ENCODE measurements around the gene LAMTOR2. TPM values are rescaled to one million over a fixed set of nuclear protein-coding genes. Genes with fewer than 3 reads are reported as not detected.

The LAMTOR2 gene
- total RNA-seq, 1 experiment from 2014 or later = 49.4 TPM

DNA sequence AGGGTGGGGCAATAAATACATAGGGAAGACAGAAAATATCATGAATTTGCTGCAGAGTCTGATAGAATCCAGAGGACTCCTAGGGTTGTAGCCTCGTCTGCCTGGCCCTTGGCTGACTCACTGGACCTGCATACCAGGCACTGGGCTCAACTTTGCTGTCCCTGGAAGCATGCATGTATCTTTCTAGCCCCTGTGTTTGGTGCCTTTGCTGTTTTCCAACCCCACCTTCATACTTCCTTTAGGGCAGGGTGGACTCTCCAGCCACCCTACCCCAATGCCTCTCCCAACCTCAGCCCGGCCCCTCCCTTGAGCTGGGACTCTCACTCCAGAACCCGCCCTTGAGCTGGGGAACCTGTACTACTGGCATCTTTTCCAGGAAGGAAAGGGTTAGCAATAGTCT is 7.6 kb downstream of the LAMTOR2 start:
- Mint-ChIP-seq H3K9me3 (ENCODE audit: unreplicated experiment) (no peaks in the 10 kb centered on the region), H3K27me3 (ENCODE audit: insufficient read depth, unreplicated experiment) (no peaks in the 10 kb centered on the region), H3K36me3 (ENCODE audit: insufficient read depth, unreplicated experiment) (peaks cover 41% of the 10 kb centered on the region), H3K27ac (ENCODE audit: unreplicated experiment) (peak overlapping the region; percentile 98), H3K4me1 (ENCODE audit: low read depth, unreplicated experiment) (peaks cover 8% of the 10 kb centered on the region), H3K4me3 (ENCODE audit: unreplicated experiment) (peak overlapping the region; percentile 94)
- Histone ChIP-seq H3K36me3 (ENCODE audit: control insufficient read depth, insufficient read depth, low read length) (peaks cover 2% of the 10 kb centered on the region; the same call in 1 of the 2 replicates), H3K4me3 (ENCODE audit: low read depth, low read length) (peak overlapping the region; percentile 47), H3K27me3 (replicated peaks; ENCODE audit: control insufficient read depth, insufficient read depth, low read length) (no peaks in the 10 kb centered on the region), H3K4me1 (no peaks in the 10 kb centered on the region), H3K9me3 (no peaks in the 10 kb centered on the region)
- intact Hi-C loops (cut with micrococcal nuclease; ENCODE audit: unreplicated experiment) = no loop called here
- no TSS peak for BruUV-seq (replicated peaks)
- ChIA-PET CTCF (interaction anchor here (1.4 to 2.1 kb wide), 2 partner anchors 68 to 124 kb away, joined by 4 to 7 read pairs; no protein-coding TSS in a partner anchor), POLR2A (no interaction called here)
- TF ChIP-seq, protein P1, sequence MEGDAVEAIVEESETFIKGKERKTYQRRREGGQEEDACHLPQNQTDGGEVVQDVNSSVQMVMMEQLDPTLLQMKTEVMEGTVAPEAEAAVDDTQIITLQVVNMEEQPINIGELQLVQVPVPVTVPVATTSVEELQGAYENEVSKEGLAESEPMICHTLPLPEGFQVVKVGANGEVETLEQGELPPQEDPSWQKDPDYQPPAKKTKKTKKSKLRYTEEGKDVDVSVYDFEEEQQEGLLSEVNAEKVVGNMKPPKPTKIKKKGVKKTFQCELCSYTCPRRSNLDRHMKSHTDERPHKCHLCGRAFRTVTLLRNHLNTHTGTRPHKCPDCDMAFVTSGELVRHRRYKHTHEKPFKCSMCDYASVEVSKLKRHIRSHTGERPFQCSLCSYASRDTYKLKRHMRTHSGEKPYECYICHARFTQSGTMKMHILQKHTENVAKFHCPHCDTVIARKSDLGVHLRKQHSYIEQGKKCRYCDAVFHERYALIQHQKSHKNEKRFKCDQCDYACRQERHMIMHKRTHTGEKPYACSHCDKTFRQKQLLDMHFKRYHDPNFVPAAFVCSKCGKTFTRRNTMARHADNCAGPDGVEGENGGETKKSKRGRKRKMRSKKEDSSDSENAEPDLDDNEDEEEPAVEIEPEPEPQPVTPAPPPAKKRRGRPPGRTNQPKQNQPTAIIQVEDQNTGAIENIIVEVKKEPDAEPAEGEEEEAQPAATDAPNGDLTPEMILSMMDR (IDR thresholded peaks at IDR 0.05; ENCODE audit: insufficient read depth in 1 of 2, low read depth in 1 of 2, low read length in 1 of 2, severe bottlenecking in 1 of 2, unreplicated experiment in 1 of 2) = no peak
- no peak for DNase-seq

DNA sequence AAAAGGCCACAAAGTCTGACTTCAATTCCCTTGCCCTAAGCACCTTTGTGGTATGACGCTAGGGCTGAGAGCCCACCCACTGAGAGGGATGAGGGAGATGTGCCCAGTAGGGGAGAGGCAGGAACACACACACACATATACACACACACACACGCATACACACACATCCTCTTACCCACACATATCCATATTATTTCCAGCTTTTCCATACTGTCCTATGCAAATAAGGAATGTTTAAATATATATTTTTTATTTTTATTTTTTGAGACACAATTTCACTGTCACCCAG is 9.4 kb downstream of the LAMTOR2 start:
- H3K9me3 ChIP-seq = no peaks in the 10 kb centered on the region
- no peaks in the 10 kb centered on the region for H3K27me3 ChIP-seq (replicated peaks; ENCODE audit: control insufficient read depth, insufficient read depth, low read length)
- TSS peak; percentile 2 for BruUV-seq (replicated peaks)
- CTCF ChIA-PET = interaction anchor here (0.5 to 0.6 kb wide), 4 partner anchors 44 to 322 kb away, joined by 3 to 4 read pairs (median 4); partner anchors contain the start of gene ARHGEF2
- DNase-seq = no peak
- peaks cover 59% of the 10 kb centered on the region for H3K36me3 Mint-ChIP-seq (ENCODE audit: insufficient read depth, unreplicated experiment)
- H3K27ac Mint-ChIP-seq (ENCODE audit: unreplicated experiment) = no peak overlapping the region
- intact Hi-C loops (cut with micrococcal nuclease; ENCODE audit: unreplicated experiment) = no loop called here
- H3K4me1 ChIP-seq = no peaks in the 10 kb centered on the region
- POLR2A ChIA-PET = no interaction called here
- TF ChIP-seq, protein P1 (IDR thresholded peaks at IDR 0.05; ENCODE audit: insufficient read depth in 1 of 2, low read depth in 1 of 2, low read length in 1 of 2, severe bottlenecking in 1 of 2, unreplicated experiment in 1 of 2) = no peak
- H3K36me3 ChIP-seq (ENCODE audit: control insufficient read depth, insufficient read depth, low read length) = peaks cover 3% of the 10 kb centered on the region; the same call in 1 of the 2 replicates
- H3K4me3 Mint-ChIP-seq (ENCODE audit: unreplicated experiment) = no peak overlapping the region
- H3K4me3 ChIP-seq (ENCODE audit: low read depth, low read length) = no peak overlapping the region
- no peaks in the 10 kb centered on the region for H3K9me3 Mint-ChIP-seq (ENCODE audit: unreplicated experiment)
- no peaks in the 10 kb centered on the region for H3K27me3 Mint-ChIP-seq (ENCODE audit: insufficient read depth, unreplicated experiment)
- H3K4me1 Mint-ChIP-seq (ENCODE audit: low read depth, unreplicated experiment) = peaks cover 8% of the 10 kb centered on the region

DNA sequence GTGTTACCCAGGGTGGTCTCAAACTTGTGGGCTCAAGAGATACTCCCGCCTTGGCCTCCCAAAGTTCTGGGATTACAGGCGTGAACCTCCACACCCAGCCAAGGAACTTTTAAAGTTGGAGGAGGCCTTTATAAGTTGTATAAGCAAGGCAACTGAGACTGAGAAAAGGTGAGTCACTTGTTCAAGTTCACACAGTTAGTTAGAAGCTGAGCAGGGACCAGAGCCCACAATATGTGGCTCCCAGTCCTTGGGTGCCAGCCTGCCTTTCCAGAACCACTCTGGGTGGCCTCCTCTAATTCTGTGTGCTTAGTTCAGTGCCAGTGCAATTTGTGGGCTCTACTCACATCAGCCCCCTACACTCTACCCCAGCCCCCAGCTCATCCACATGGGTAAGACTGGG is 10.0 kb downstream of the LAMTOR2 start:
- intact Hi-C loops (cut with micrococcal nuclease; ENCODE audit: unreplicated experiment) = loop anchor here (5.0 kb wide), 1 partner anchor 57 kb away; no protein-coding TSS in a partner anchor
- H3K27ac Mint-ChIP-seq (ENCODE audit: unreplicated experiment) = no peak overlapping the region
- DNase-seq = no peak
- Histone ChIP-seq H3K36me3 (ENCODE audit: control insufficient read depth, insufficient read depth, low read length) (peaks cover 3% of the 10 kb centered on the region; the same call in 1 of the 2 replicates), H3K27me3 (replicated peaks; ENCODE audit: control insufficient read depth, insufficient read depth, low read length) (no peaks in the 10 kb centered on the region), H3K4me1 (no peaks in the 10 kb centered on the region), H3K4me3 (ENCODE audit: low read depth, low read length) (no peak overlapping the region), H3K9me3 (no peaks in the 10 kb centered on the region)
- ChIA-PET CTCF (interaction anchor here (0.6 kb wide), 1 partner anchor 45 kb away, joined by 3 read pairs; no protein-coding TSS in a partner anchor), POLR2A (no interaction called here)
- no peaks in the 10 kb centered on the region for H3K9me3 Mint-ChIP-seq (ENCODE audit: unreplicated experiment)
- peaks cover 8% of the 10 kb centered on the region for H3K4me1 Mint-ChIP-seq (ENCODE audit: low read depth, unreplicated experiment)
- H3K27me3 Mint-ChIP-seq (ENCODE audit: insufficient read depth, unreplicated experiment) = no peaks in the 10 kb centered on the region
- no TSS peak for BruUV-seq (replicated peaks)
- H3K36me3 Mint-ChIP-seq (ENCODE audit: insufficient read depth, unreplicated experiment) = peaks cover 63% of the 10 kb centered on the region
- no peak overlapping the region for H3K4me3 Mint-ChIP-seq (ENCODE audit: unreplicated experiment)
- TF ChIP-seq, protein P1 (IDR thresholded peaks at IDR 0.05; ENCODE audit: insufficient read depth in 1 of 2, low read depth in 1 of 2, low read length in 1 of 2, severe bottlenecking in 1 of 2, unreplicated experiment in 1 of 2) = no peak

All from Caco-2 (cell line).